ENCODE measurements around the gene MED22. TPM values are rescaled to one million over a fixed set of nuclear protein-coding genes. Genes with fewer than 3 reads are reported as not detected.
"Not testable (repeated sequence)": the region's sequence is repeated elsewhere in the genome, so short reads cannot be mapped to it uniquely, and the experiment has no call there.

Gene MED22
- total RNA-seq, 1 donor from 2014 or later, result 21.9 TPM

GRCh38 chr9:133339641-133340040, 8.3 kb downstream of the MED22 start:
- DNase-seq (ENCODE audit: extremely low read depth, low read depth, low spot score), result no peak

GRCh38 chr9:133335924-133336811, 11.8 kb downstream of the MED22 start, which contains the start of gene SURF6:
Gene SURF6, minus strand, starts transcription at chr9:133336188. Its CDS starts 56 bp downstream, at chr9:133336132.
- no peak for DNase-seq (ENCODE audit: extremely low read depth, low read depth, low spot score)

GRCh38 chr9:133334888-133335287, 13.0 kb downstream of the MED22 start:
- not testable (repeated sequence) for DNase-seq (ENCODE audit: extremely low read depth, low read depth, low spot score)

- no peak for DNase-seq (ENCODE audit: extremely low read depth, low read depth, low spot score)
Measured at GRCh38 chr9:133334161-133334560, 13.8 kb downstream of the MED22 start.

- DNase-seq (ENCODE audit: extremely low read depth, low read depth, low spot score), result no peak
Measured at GRCh38 chr9:133333566-133333965, 14.4 kb downstream of the MED22 start.

- DNase-seq (ENCODE audit: extremely low read depth, low read depth, low spot score), result no peak
Measured at GRCh38 chr9:133333011-133333410, 14.9 kb downstream of the MED22 start.

GRCh38 chr9:133332381-133332730, 15.6 kb downstream of the MED22 start:
- no peak for DNase-seq (ENCODE audit: extremely low read depth, low read depth, low spot score)

GRCh38 chr9:133331641-133332380, 16.1 kb downstream of the MED22 start:
- DNase-seq (ENCODE audit: extremely low read depth, low read depth, low spot score), result no peak

- no peak for DNase-seq (ENCODE audit: extremely low read depth, low read depth, low spot score)
Measured at GRCh38 chr9:133331221-133331620, 16.7 kb downstream of the MED22 start.

GRCh38 chr9:133329306-133330156, 18.4 kb downstream of the MED22 start:
- DNase-seq (ENCODE audit: extremely low read depth, low read depth, low spot score), result not testable (repeated sequence)

- DNase-seq (ENCODE audit: extremely low read depth, low read depth, low spot score), result no peak
Measured at GRCh38 chr9:133327834-133328484, 20.0 kb downstream of the MED22 start.

- DNase-seq (ENCODE audit: extremely low read depth, low read depth, low spot score), result not testable (repeated sequence)
Measured at GRCh38 chr9:133327021-133327420, 20.9 kb downstream of the MED22 start.

GRCh38 chr9:133323991-133324703, 23.8 kb downstream of the MED22 start:
- DNase-seq (ENCODE audit: extremely low read depth, low read depth, low spot score), result no peak

- no peak for DNase-seq (ENCODE audit: extremely low read depth, low read depth, low spot score)
Measured at GRCh38 chr9:133323211-133323610, 24.7 kb downstream of the MED22 start.

GRCh38 chr9:133322701-133323100, 25.2 kb downstream of the MED22 start:
- DNase-seq (ENCODE audit: extremely low read depth, low read depth, low spot score), result no peak

GRCh38 chr9:133321411-133321935, 26.5 kb downstream of the MED22 start:
- DNase-seq (ENCODE audit: extremely low read depth, low read depth, low spot score), result no peak

- no peak for DNase-seq (ENCODE audit: extremely low read depth, low read depth, low spot score)
Measured at GRCh38 chr9:133320421-133320881, 27.5 kb downstream of the MED22 start.

GRCh38 chr9:133317551-133317950, 30.4 kb downstream of the MED22 start:
- not testable (repeated sequence) for DNase-seq (ENCODE audit: extremely low read depth, low read depth, low spot score)

- no peak for DNase-seq (ENCODE audit: extremely low read depth, low read depth, low spot score)
Measured at GRCh38 chr9:133315997-133316396, 31.9 kb downstream of the MED22 start.
